Effector memory CD4-positive, alpha-beta T cell (primary cell): ENCODE measurements around the gene ATP6V1G3.
"Not testable (repeated sequence)": the region's sequence is repeated elsewhere in the genome, so short reads cannot be mapped to it uniquely, and the experiment has no call there.

Source experiments
- DNase-seq, 3 donors: peaks; one replicate each; pipeline ENCODE4 v3.0.0-alpha.2; 2020
- H3K27ac ChIP-seq: 2 replicates; pipeline ENCODE4 v1.7.0; 2013; ENCODE audit warnings: mild to moderate bottlenecking, low read length, moderate library complexity; ENCODE audit not compliant: insufficient read depth, poor library complexity, severe bottlenecking
- H3K27me3 ChIP-seq: replicated peaks from 2 replicates; pipeline ENCODE4 v1.7.0; 2013; ENCODE audit warnings: mild to moderate bottlenecking, low read length; ENCODE audit not compliant: insufficient read depth, control insufficient read depth, poor library complexity, severe bottlenecking
- H3K36me3 ChIP-seq: 2 replicates; pipeline ENCODE4 v1.7.0; 2013; ENCODE audit warnings: mild to moderate bottlenecking, low read length, moderate library complexity; ENCODE audit not compliant: control insufficient read depth, insufficient read depth
- H3K4me1 ChIP-seq: 2 replicates; pipeline ENCODE4 v1.7.0; 2013; ENCODE audit warnings: low read length, mild to moderate bottlenecking; ENCODE audit not compliant: control insufficient read depth, insufficient read depth, poor library complexity, severe bottlenecking
- H3K4me3 ChIP-seq: 2 replicates; pipeline ENCODE4 v1.7.0; 2013; ENCODE audit warnings: low read length, low read depth, mild to moderate bottlenecking; ENCODE audit not compliant: insufficient read depth, poor library complexity, severe bottlenecking
- H3K9me3 ChIP-seq: 2 replicates; pipeline ENCODE4 v1.7.0; 2013; ENCODE audit warnings: mild to moderate bottlenecking, low read length, moderate library complexity; ENCODE audit not compliant: control insufficient read depth
- total RNA-seq, 3 donors: gene quantifications; one replicate each; lab custom pipeline; 2026; lab: John Stamatoyannopoulos, UW

ATP6V1G3 gene
- total RNA-seq, result 0 reads per million in 3 donors

- no peaks in the 10 kb centered on the region for H3K36me3 ChIP-seq
- no peak for DNase-seq
- H3K9me3 ChIP-seq, result no peaks in the 10 kb centered on the region
- no peaks in the 10 kb centered on the region for H3K27me3 ChIP-seq
- no peak within 1 kb of the TSS for H3K4me3 ChIP-seq
- H3K27ac ChIP-seq, result no peak within 1 kb of the TSS
- H3K4me1 ChIP-seq, result no peaks in the 10 kb centered on the region
Measured at GRCh38 chr1:198540580-198540979, at the start of gene ATP6V1G3. ATP6V1G3 (minus strand) TSS chr1:198540680; CDS start chr1:198540650, 30 bp downstream.

- no peaks in the 10 kb centered on the region for H3K36me3 ChIP-seq
- no peak overlapping the region for H3K27ac ChIP-seq
- H3K4me3 ChIP-seq, result no peak overlapping the region
- H3K9me3 ChIP-seq, result peaks cover 3% of the 10 kb centered on the region
- no peak for DNase-seq
- H3K27me3 ChIP-seq, result no peaks in the 10 kb centered on the region
- H3K4me1 ChIP-seq, result no peaks in the 10 kb centered on the region
Measured at GRCh38 chr1:198588845-198589244, 48.4 kb upstream of the ATP6V1G3 start.

DNA sequence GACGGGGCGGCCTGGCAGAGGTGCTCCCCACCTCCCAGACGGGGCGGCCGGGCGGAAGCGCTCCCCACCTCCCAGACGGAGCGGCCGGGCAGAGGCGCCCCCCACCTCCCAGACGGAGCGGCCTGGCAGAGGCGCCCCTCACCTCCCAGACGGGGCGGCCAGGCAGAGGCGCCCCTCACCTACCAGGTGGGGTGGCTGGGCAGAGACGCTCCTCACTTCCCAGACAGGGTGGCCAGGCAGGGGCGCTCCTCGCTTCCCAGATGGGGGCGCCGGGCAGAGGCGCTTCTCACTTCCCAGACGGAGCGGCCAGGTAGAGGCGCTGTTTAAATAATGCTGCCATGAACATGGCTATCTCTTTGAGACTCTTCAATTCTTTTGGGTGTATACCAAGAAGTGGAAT is 43.7 kb upstream of the ATP6V1G3 start:
- Histone ChIP-seq H3K4me3 (no peak overlapping the region), H3K9me3 (peaks cover 3% of the 10 kb centered on the region), H3K27ac (no peak overlapping the region), H3K4me1 (no peaks in the 10 kb centered on the region), H3K27me3 (no peaks in the 10 kb centered on the region), H3K36me3 (no peaks in the 10 kb centered on the region)
- no peak for DNase-seq

GRCh38 chr1:198583209-198583802 is 42.8 kb upstream of the ATP6V1G3 start:
- not testable (repeated sequence) for H3K27ac ChIP-seq, H3K4me3 ChIP-seq, H3K27me3 ChIP-seq, H3K4me1 ChIP-seq, DNase-seq, H3K36me3 ChIP-seq, H3K9me3 ChIP-seq

DNA sequence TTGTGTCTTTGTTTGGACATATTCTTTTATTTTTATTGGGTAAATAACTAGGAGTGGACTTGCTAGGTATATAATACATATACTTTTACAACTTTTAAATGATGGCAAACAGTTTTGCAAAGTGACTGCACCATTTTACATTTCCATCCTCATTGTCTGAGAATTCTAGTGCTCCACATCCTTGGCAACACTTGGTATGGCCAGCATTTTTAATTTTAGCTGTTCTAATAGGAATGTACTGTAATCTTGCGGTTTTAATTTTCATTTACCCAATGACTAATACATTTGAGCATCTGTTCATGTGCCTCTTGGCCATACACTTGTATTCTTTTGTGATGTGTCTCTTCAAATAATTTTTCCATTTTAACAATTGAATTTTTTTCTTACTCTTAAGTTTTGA is 37.0 kb upstream of the ATP6V1G3 start:
- H3K9me3 ChIP-seq, result no peaks in the 10 kb centered on the region
- no peaks in the 10 kb centered on the region for H3K4me1 ChIP-seq
- no peak overlapping the region for H3K4me3 ChIP-seq
- H3K27ac ChIP-seq, result no peak overlapping the region
- no peaks in the 10 kb centered on the region for H3K36me3 ChIP-seq
- no peak for DNase-seq
- no peaks in the 10 kb centered on the region for H3K27me3 ChIP-seq

DNA sequence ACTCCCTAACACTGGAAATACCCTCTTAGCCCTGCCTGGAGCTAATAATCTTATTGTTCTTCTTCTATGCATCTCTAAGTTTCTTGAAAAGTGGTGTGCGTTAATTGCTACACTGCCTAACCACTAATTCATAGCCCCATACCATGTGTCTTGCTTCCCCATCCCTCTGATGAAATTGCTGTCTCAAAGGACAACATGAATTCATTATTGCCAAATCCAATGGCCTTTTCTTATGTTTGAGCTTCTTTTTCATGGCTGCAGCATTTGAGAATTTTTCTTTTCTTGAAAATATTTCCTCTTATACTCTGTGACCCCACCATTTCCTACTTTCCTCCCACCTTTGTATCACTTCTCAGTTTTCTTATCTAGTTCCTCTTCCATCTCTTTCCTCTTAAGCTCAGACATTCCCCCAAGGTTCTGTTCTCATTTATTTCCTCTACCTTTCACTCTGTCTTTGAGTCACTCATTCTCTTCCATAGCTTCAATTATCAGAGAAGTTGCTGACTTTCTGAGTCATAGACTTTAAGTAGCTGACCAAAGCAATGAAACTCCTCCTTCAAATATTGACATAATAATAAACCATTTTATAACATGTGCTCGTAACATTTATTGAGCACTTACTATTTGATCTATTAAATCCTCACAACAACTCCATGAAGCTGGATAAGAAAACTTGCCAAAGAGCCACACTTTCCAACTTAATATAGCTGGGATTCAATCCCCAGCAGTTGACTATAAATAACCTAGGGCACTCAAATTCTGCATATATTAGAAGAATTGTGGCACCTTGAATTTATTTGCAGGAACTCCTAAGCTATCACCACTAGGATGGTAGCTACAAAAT is 35.5 kb upstream of the ATP6V1G3 start:
- Histone ChIP-seq H3K27ac (no peak overlapping the region), H3K4me3 (no peak overlapping the region)

GRCh38 chr1:198575292-198575691 is 34.8 kb upstream of the ATP6V1G3 start:
- Histone ChIP-seq H3K27ac (no peak overlapping the region), H3K4me3 (no peak overlapping the region), H3K27me3 (no peaks in the 10 kb centered on the region), H3K36me3 (no peaks in the 10 kb centered on the region), H3K9me3 (no peaks in the 10 kb centered on the region), H3K4me1 (no peaks in the 10 kb centered on the region)
- DNase-seq, result no peak

More for the DNA sequence above, 35.5 kb upstream of the ATP6V1G3 start:
- Histone ChIP-seq H3K9me3 (no peaks in the 10 kb centered on the region), H3K27me3 (no peaks in the 10 kb centered on the region), H3K4me1 (no peaks in the 10 kb centered on the region), H3K36me3 (no peaks in the 10 kb centered on the region)
- no peak for DNase-seq

DNA sequence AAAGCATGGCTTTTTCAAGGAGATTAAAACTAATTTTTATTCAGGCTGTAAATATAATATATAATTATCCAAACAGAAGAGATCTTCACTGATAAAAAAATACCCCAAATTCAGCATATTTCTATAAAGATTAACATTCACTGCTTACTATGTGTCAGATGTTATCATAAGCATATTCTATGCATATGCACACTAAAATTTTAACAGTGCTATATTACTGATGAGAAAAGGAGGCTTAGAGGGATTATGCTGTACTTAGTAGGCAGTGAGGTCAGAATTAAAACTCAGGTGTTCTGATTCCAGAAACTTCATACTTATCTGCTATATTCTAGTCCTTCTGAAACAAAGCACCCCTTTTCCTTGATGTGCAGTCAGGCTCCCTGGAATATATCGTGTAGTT is 33.8 kb upstream of the ATP6V1G3 start:
- Histone ChIP-seq H3K4me3 (no peak overlapping the region), H3K27ac (no peak overlapping the region), H3K4me1 (no peaks in the 10 kb centered on the region), H3K27me3 (no peaks in the 10 kb centered on the region), H3K36me3 (no peaks in the 10 kb centered on the region), H3K9me3 (no peaks in the 10 kb centered on the region)
- no peak for DNase-seq

DNA sequence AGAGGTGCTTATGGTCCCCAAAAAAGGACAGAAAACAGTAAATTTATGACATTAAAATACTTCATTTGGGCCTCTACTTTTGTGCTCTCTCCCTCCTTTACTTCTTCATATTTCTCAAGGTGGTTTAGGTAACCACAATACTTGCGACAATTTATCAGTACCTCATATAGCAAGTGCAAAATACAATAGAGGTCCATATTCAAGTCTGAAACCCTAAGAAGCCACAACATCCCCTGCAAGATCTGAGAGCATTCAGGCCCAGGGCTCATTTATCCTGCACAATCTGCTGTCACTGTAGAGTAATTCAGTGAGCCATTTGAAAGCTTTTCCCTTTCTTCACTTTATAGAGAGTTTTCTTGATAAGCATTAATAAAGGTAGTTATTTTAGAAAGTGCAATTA is 24.2 kb upstream of the ATP6V1G3 start:
- Histone ChIP-seq H3K9me3 (no peaks in the 10 kb centered on the region), H3K36me3 (no peaks in the 10 kb centered on the region), H3K27ac (no peak overlapping the region), H3K4me1 (peaks cover 14% of the 10 kb centered on the region), H3K4me3 (no peak overlapping the region), H3K27me3 (no peaks in the 10 kb centered on the region)
- DNase-seq, result no peak

- H3K27ac ChIP-seq, result no peak overlapping the region
- H3K36me3 ChIP-seq, result no peaks in the 10 kb centered on the region
- H3K9me3 ChIP-seq, result no peaks in the 10 kb centered on the region
- peaks cover 14% of the 10 kb centered on the region for H3K4me1 ChIP-seq
- no peak for DNase-seq
- H3K27me3 ChIP-seq, result no peaks in the 10 kb centered on the region
- no peak overlapping the region for H3K4me3 ChIP-seq
Measured at GRCh38 chr1:198564157-198564556, 23.7 kb upstream of the ATP6V1G3 start.
